Neutrophil (primary cell): ENCODE measurements around the gene ETFBKMT.
A peak's percentile ranks its signal among the peaks of the same experiment; 100 is the strongest.

Experiments used
- H3K27ac ChIP-seq: fragments of 200-600 bp; sonication (generic); 2 replicates; pipeline ENCODE4 v1.5.1; 2016; ENCODE audit warnings: mild to moderate bottlenecking, moderate library complexity
- H3K27me3 ChIP-seq: fragments of 200-600 bp; sonication (generic); 2 replicates; pipeline ENCODE4 v1.6.0; 2016; ENCODE audit warnings: mild to moderate bottlenecking
- H3K36me3 ChIP-seq: fragments of 200-600 bp; sonication (generic); 2 replicates; pipeline ENCODE4 v1.5.1; 2017
- H3K4me1 ChIP-seq, 2 experiments: fragments of 200-600 bp in 1 of 2; sonication (generic) in 1 of 2; 1 replicate in 1 of 2; 2 replicates in 1 of 2; pipeline versions ENCODE4 v1.5.1 to v1.6.1; 2013 to 2016; ENCODE audit warnings: low read depth in 1 of 2, low read length in 1 of 2, mild to moderate bottlenecking in 1 of 2, moderate library complexity in 1 of 2; ENCODE audit not compliant: control insufficient read depth in 1 of 2, insufficient read depth in 1 of 2
- H3K4me3 ChIP-seq, 2 experiments: fragments of 200-600 bp in 1 of 2; sonication (generic) in 1 of 2; 1 replicate in 1 of 2; 2 replicates in 1 of 2; pipeline ENCODE4 v1.5.1; 2013 to 2016; ENCODE audit warnings: low read depth in 1 of 2, low read length in 1 of 2, mild to moderate bottlenecking in 1 of 2, moderate library complexity in 1 of 2
- H3K9me3 ChIP-seq: fragments of 200-600 bp; sonication (generic); 2 replicates; pipeline ENCODE4 v1.5.1; 2016
- TF ChIP-seq, protein P1 (sequence below): fragments of 200-600 bp; sonication (generic); IDR thresholded peaks from 2 replicates; pipeline ENCODE4 v1.5.1; 2016; ENCODE audit warnings: antibody characterized with exemption

The ETFBKMT gene, protein sequence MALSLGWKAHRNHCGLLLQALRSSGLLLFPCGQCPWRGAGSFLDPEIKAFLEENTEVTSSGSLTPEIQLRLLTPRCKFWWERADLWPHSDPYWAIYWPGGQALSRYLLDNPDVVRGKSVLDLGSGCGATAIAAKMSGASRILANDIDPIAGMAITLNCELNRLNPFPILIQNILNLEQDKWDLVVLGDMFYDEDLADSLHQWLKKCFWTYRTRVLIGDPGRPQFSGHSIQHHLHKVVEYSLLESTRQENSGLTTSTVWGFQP

DNA sequence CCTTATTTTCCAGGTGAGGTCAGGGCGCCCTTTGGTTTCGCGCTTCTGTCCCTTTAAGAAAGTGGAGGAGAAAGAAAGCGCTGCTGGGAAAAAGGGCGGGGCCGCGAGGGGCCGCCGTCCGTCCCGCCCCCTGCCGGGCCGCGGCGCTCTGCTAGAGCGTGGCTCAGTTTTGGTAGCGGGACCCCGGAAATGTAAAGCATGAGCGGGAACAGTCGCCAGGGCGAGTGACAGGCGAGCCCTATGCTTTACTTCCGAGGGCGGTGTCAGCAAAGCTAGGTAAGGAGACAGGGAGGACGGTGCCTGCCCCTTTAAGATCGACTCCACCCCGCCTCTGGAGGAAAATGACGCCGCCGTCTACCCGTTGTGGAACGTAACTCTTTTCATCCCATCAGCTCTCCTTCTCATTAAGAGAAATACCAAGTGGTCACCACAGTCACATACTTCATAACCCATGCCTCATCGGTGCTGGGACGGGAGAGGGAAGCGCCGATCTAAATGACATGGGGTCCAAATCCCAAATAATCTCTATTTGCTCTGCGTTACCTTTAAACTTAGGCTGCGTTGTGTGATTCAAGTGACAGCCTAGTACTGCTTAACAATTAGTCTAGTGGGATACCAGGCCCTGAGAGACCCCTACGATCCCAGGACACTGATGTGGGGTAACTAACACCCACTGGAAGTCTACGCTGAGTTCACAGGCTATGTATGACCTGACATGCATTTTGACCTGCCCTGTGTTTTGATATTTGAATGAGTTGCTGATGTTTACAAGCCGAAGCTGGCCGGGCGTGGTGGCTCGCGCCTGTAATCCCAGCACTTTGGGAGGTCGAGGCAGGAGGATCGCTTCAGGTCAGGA, at the start of gene ETFBKMT:
TSS of gene ETFBKMT (plus strand) at position 602 of the 856 bp plus-strand sequence. CDS start 2,266 bp downstream, outside the sequence.
- H3K36me3 ChIP-seq = no peaks in the 10 kb centered on the region
- peaks cover 6 to 12% of the 10 kb centered on the region in 2 experiments for H3K4me1 ChIP-seq
- no peaks in the 10 kb centered on the region for H3K9me3 ChIP-seq
- peak within 1 kb of the TSS; percentile 95 for H3K27ac ChIP-seq
- H3K4me3 ChIP-seq = peak within 1 kb of the TSS; percentile 73 to 74
- H3K27me3 ChIP-seq = no peaks in the 10 kb centered on the region
- TF ChIP-seq, protein P1, sequence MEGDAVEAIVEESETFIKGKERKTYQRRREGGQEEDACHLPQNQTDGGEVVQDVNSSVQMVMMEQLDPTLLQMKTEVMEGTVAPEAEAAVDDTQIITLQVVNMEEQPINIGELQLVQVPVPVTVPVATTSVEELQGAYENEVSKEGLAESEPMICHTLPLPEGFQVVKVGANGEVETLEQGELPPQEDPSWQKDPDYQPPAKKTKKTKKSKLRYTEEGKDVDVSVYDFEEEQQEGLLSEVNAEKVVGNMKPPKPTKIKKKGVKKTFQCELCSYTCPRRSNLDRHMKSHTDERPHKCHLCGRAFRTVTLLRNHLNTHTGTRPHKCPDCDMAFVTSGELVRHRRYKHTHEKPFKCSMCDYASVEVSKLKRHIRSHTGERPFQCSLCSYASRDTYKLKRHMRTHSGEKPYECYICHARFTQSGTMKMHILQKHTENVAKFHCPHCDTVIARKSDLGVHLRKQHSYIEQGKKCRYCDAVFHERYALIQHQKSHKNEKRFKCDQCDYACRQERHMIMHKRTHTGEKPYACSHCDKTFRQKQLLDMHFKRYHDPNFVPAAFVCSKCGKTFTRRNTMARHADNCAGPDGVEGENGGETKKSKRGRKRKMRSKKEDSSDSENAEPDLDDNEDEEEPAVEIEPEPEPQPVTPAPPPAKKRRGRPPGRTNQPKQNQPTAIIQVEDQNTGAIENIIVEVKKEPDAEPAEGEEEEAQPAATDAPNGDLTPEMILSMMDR = peak; percentile 71

DNA sequence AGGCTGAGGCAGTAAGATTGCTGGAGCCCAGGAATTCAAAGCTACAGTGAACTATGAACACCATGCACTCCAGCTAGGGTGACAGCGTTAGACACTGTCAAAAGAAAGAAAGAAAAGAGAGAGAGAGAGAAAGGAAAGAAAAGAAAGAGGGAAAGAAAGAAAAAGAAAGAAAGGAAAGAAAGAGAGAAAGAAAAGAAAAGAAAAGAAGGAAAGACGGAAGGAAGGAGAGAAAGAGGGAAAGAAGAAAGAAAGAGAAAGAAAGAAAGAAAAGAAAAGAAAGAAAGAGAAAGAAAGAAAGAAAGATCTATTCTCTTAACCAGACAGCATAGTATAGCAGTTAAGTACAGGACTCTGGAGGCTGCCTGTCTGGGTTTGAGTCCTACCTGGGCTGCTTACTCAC, 46.7 kb upstream of the ETFBKMT start:
- no peaks in the 10 kb centered on the region for H3K27me3 ChIP-seq
- H3K36me3 ChIP-seq = no peaks in the 10 kb centered on the region
- H3K4me3 ChIP-seq = no peak overlapping the region
- no peak overlapping the region for H3K27ac ChIP-seq
- TF ChIP-seq, protein P1 = no peak
- H3K4me1 ChIP-seq = no peaks in the 10 kb centered on the region
- H3K9me3 ChIP-seq = peaks cover 19% of the 10 kb centered on the region

DNA sequence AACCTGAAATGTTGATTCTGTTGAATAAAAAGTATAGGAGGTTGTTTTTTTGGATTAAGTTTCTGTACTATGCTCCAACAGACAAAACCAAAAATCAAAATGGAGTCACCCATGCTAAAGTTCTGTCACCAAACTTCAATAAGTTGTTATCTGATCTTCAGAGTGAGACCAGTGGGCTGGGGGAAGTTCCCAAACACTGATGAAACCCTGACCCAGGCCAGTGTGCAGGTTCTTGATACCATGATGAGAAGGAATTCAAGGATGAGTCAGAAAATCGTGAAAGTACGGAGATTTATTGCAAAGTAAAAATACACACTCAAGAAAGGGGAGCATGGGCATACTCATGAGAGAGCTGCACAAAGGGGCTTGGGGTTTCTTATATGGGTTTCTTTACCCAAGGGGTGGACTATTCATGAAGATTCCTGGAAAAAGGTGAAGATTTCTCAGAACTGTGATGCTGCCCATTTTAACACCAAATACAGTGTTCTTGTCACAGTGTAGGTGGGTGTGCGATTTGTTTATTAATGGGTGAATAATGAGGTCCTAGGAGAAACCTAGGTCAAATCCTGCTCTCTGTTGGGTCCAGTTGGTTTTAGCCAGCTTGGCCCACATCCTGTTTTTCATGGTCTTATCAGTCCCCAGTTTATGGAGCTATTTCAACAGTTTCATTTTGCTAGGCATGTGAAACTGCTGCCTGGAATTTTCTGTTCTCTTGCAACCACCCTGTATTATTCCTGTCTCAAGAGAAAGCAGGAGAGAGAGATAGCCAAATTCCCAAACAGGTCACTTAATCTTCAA, 41.1 kb upstream of the ETFBKMT start:
- H3K36me3 ChIP-seq = no peaks in the 10 kb centered on the region
- no peak overlapping the region for H3K4me3 ChIP-seq
- TF ChIP-seq, protein P1 = no peak
- H3K27me3 ChIP-seq = no peaks in the 10 kb centered on the region
- no peaks in the 10 kb centered on the region for H3K4me1 ChIP-seq
- H3K27ac ChIP-seq = no peak overlapping the region
- no peaks in the 10 kb centered on the region for H3K9me3 ChIP-seq

DNA sequence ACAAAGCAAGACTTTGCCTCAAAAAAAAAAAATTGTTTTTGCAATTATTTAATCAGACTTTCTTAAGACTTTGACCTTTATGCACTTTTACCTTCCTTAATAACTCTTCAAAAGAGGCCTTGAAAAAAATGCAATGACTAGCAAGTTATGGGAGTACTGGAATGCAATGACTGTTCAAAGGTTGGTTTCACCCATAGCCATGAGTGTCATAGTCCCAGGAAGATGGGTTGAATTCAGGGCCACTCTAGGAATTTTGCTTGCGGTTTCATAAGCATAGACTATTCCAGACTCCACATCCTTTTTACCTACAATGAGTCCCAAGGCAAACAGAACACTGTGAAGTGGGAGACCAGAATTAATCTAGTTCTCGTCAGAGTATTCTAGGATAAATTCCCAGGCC, 39.2 kb upstream of the ETFBKMT start:
- no peak overlapping the region for H3K4me3 ChIP-seq
- H3K27ac ChIP-seq = no peak overlapping the region
- no peaks in the 10 kb centered on the region for H3K9me3 ChIP-seq
- H3K36me3 ChIP-seq = no peaks in the 10 kb centered on the region
- no peaks in the 10 kb centered on the region for H3K27me3 ChIP-seq
- H3K4me1 ChIP-seq = no peaks in the 10 kb centered on the region
- TF ChIP-seq, protein P1 = no peak

DNA sequence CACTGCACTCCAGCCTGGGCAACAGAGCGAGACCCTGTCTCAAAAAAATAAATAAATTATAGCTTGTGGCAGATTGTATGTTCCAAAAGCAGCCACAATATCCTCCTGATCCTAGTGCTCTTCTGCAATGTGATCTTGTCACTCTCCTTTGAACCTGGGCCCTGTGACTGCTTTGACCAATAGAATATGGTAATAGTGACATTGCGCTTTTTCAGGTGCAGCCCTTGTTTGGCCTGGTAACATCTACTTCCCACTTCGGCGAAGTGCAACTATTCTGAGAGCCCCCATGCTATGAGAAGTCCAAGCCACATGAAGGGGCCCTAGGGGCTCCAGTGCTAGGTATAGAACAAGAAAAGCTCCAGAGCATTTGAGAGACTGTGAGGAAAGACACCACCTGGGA, 37.5 kb upstream of the ETFBKMT start:
- no peaks in the 10 kb centered on the region for H3K27me3 ChIP-seq
- H3K4me1 ChIP-seq = no peaks in the 10 kb centered on the region
- H3K9me3 ChIP-seq = no peaks in the 10 kb centered on the region
- H3K36me3 ChIP-seq = no peaks in the 10 kb centered on the region
- TF ChIP-seq, protein P1 = no peak
- H3K27ac ChIP-seq = no peak overlapping the region
- no peak overlapping the region for H3K4me3 ChIP-seq
